NCI-H345 treated with DMSO at 0.1 percent for 48 hours (cell line): ENCODE data around the gene FH.

Experiments
- DNase-seq: peaks from one replicate; lab custom pipeline; 2025; ENCODE audit not compliant: unreplicated experiment; lab: John Stamatoyannopoulos, UW

FH gene

GRCh38 chr1:241525026-241525425 lies 5.5 kb upstream of the FH start:
- no peak for DNase-seq

DNA sequence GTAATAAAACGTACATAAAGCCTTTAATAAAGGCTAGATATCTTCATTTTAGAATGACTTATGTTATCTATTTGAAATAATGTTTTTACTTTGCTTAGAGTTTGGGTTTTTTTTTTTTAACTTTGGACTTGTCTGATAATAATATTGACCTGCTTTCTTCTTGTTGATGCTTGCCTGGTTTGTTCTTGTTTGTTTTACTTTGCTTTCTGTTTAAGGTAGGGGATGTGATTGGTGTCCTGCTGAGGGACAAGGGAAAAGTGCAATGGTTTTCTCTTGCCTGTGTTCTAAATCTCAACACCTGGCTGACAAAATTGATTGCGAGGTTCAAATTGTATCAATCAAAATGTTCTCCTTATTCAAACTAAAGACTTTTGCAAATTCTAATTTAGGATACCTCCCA lies 2.2 kb upstream of the FH start:
- DNase-seq = no peak

GRCh38 chr1:241520080-241520465 lies 518 bp upstream of the FH start:
- DNase-seq = no peak

- no peak for DNase-seq
Observed at GRCh38 chr1:241518476-241519307, 863 bp downstream of the FH start.

GRCh38 chr1:241513378-241513777 lies 6.2 kb downstream of the FH start:
- no peak for DNase-seq

DNA sequence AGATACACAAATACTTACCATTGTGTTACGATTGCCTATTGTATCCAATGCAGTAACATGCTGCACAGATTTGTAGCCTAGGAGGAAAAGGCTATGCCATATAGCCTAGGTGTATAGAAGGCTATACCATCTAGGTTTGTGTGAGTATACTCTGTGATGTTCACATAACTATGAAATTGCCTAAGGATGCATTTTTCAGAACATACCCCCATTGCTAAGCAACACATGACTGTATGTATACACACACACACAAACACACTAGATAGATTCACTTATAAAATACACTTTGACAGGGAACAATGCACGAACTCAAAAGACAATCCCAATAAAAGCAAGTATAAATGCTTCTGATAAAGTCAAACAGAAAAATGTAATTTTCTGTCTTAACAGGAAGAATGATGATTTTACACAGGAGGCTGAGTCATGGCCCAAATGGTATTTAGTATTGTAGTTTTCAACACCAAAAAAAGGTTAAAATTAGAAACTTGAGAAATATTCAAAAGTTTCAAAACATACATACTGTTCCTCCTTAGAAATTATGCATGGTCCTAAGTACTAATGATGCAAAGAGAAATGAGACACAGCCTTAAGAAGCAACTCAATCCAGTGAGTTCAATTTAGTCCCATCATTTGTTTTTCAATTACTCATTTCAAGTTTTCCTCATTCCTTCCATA lies 12.2 kb downstream of the FH start:
- DNase-seq = no peak

GRCh38 chr1:241503444-241503843 lies 16.1 kb downstream of the FH start:
- DNase-seq = no peak

GRCh38 chr1:241499910-241500309 lies 19.6 kb downstream of the FH start:
- no peak for DNase-seq

GRCh38 chr1:241495741-241496140 lies 23.8 kb downstream of the FH start:
- DNase-seq = no peak

DNA sequence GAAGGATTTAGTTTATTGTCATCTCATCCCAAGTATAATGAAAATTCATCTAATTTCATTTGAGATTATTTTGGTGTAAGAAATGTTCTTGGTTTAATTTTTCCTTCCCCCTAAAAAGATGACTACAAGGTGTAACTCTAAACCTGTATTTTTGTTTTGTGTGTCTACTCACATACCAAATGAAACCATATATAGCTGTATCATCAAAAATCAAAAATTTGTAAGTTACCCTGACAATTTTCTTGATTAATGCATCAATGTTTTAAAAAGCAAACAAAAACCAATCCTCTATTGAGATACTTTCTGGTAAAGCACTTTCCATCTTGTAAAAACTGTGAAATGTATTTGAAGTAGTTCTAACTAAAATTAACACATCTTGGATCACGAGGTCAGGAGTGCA lies 30.8 kb downstream of the FH start:
- DNase-seq = no peak

DNA sequence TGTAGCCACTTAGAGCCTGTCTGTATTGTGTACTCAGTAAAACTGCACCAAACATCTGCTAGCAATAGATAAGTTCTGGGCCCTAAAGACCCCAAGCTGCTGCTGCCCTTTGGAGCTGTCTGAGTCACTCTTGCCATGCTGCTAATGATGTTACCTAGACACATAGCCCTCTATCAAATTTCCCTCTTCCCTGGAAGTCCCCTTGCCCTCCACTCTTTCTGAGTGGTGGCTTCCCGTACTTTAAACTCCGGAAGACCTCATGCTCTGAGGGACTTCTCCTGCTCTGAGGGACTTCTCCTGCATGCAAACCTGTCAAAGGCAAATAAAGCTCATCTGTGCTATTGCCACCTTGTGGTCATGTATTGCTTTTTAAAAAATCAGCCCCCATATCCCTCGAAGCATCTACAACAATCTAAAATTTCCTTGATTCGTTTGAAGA lies 34.0 kb downstream of the FH start:
- DNase-seq = peak; percentile 27

DNA sequence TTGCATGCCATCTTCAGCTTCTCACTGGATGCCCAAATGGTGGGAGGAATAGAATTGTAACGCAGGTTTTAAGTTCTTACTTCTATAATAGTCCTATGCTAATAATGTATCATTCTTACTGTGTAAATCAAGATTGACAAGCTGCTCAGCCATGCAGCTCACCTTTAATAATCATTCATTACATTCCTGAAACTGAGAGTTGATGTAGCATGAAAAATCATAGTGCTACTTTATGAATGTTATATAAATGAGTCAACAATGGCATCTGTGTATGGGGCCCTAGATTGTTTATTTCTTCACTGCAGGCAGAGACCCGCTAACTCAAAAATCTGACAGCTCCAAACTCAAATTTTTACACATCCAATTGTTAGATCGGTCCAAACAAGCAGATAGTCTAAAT lies 34.4 kb downstream of the FH start:
- no peak for DNase-seq

DNA sequence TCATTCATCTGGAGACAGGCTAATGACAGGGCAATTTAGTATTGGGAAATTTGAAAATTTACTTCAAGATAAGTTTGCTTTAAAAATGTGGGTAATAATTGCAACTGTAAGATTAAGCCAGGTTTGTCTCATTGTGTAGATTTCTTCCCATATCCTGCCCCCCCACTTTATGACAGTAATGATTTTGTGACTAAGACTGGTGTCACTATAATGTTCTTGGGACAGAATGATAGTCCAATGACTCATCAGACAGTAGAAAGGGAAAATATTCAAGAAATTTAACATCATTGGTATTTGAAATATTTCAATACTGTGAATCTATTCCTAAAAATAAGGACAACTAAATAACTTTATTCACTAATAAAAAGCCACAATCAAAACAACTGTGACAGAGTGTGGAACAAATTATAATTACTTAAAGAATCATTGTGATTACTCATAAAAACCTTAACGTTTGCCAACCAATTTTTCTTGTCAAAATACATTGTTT lies 36.7 kb downstream of the FH start:
- no peak for DNase-seq

- no peak for DNase-seq
Observed at GRCh38 chr1:241479294-241479693, 40.3 kb downstream of the FH start.

DNA sequence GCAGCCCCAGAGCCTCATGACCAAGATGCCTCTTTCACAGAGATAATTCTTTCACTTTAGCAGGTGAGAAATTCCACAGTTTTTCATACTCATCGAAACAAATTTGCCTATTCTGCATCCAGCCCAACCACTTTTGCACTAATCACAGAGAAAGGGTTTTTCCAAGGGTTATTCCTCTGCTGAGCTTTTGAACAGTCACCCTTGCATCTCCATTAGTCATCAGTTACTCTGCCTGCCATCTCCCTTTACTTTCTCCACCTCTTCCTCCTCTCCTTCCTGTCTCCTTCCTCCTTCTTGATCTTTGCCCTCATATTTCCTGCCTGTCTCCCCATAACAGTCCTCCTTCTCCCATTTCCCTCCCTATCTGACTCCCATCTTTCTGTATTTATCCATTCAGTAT lies 43.9 kb downstream of the FH start:
- no peak for DNase-seq

DNA sequence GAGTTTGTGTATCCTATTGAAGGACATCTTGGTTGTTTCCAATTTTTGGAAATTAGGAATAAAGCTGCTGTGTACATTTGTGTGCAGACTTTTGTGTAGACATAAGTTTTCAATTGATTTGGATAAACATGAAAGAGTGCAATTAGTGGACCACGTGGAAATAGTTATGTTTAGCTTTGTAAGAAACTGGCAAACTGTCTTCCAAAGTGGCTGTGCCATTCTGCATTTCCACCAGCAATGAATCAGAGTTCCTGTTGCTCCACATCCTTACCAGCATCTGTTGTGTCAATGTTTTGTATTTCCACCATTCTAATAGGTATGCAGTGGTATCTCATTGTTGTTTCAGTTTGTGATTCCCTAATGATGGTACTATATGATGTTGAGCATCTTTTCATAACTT lies 46.5 kb downstream of the FH start:
- no peak for DNase-seq

- DNase-seq = no peak
Observed at GRCh38 chr1:241470908-241471590, 48.5 kb downstream of the FH start.

DNA sequence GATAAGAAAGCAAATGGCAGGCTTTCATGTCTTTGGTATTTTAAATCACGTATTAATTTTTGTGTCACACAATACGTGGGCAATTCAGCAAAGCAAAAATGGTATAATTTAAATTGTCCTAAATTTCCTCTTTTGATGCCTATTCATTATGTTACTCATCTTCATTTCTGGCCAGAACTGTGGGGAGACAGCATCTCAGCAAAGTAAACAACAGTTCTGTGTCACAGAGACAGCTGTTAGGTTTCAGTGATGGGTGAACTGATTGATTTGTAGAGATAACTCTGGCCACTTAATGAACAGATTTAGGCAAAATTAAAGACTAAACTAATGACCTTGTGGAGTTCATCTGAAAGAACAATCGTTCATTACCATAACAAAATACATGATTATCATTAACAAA lies 49.2 kb downstream of the FH start:
- DNase-seq = no peak

GRCh38 chr1:241465673-241466072 lies 53.9 kb downstream of the FH start:
- no peak for DNase-seq

GRCh38 chr1:241464985-241465384 lies 54.6 kb downstream of the FH start:
- DNase-seq = no peak

DNA sequence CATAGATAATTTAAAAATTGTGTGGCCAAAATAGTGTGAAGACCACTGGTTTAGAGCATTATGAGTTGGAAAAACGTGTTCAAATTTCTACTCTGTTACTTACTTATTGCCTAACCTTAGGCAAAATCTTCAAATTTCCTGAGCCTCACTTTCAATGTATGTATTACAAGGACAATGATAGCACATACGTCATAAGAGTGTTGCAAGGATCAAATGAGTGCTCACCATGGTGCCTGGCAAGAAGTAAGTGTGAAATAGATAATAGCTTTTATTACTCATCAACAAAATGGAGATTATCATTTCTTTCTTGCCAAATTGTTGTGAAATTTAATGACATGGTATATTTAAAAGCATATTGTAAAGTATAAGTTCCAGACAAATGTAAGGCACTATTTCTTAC lies 57.2 kb downstream of the FH start:
- DNase-seq = no peak
